ENCODE data around the gene SNX18. TPM values are rescaled to one million over a fixed set of nuclear protein-coding genes. Genes with fewer than 3 reads are reported as not detected.

SNX18 gene
- polyA plus RNA-seq, 2 of the 4 experiments (the other 2 are of a cell fraction) = 7.1 to 8.1 TPM

- 78% methylated on average over 2 of the region's 2 CpGs for WGBS (ENCODE audit: missing lambda C conversion rate)
- CTCF ChIA-PET = interaction anchor here (0.7 to 6.1 kb wide), 3 partner anchors 11 to 37 kb away, joined by 3 to 25 read pairs (median 3); partner anchors contain the start of gene SNX18
These were observed 20.2 kb downstream of the SNX18 start for GRCh38 chr5:54537725-54538124.

GRCh38 chr5:54538156-54538555 lies 20.6 kb downstream of the SNX18 start:
- ChIA-PET POLR2A (no interaction called here), CTCF (interaction anchor here (0.7 to 6.1 kb wide), 4 partner anchors 9 to 38 kb away, joined by 3 to 25 read pairs (median 4); partner anchors contain the start of gene SNX18)
- TF ChIP-seq HDAC2 (IDR thresholded peaks at IDR 0.05) = no peak
- no peak for TF ChIP-seq REST (IDR thresholded peaks at IDR 0.05)
- TF ChIP-seq RARB (CRISPR knock-in tag; IDR thresholded peaks at IDR 0.05) = no peak
- TF ChIP-seq ZNF302 (CRISPR knock-in tag; IDR thresholded peaks at IDR 0.05) = no peak
- no peak for TF ChIP-seq E2F6 (IDR thresholded peaks at IDR 0.05; ENCODE audit: borderline replicate concordance, low read depth)
- TF ChIP-seq HES2 (IDR thresholded peaks at IDR 0.05) = no peak
- TF ChIP-seq EP300 (IDR thresholded peaks at IDR 0.05) = no peak
- no peak for TF ChIP-seq FOSB (CRISPR knock-in tag; IDR thresholded peaks at IDR 0.05)
- no peak for TF ChIP-seq CBX2 (IDR thresholded peaks at IDR 0.05; ENCODE audit: borderline replicate concordance, low read depth)
- no peak for TF ChIP-seq FOSL2 (IDR thresholded peaks at IDR 0.05)
- no peak for TF ChIP-seq FOSL2 (CRISPR knock-in tag; IDR thresholded peaks at IDR 0.05)
- no peak for TF ChIP-seq KDM5A (IDR thresholded peaks at IDR 0.05)
- no peak for TF ChIP-seq USF2 (IDR thresholded peaks at IDR 0.05)
- H3K4me2 ChIP-seq = no peak overlapping the region
- no peak overlapping the region for H3K27ac ChIP-seq
- H3K9me3 ChIP-seq = no peaks in the 10 kb centered on the region
- no peak overlapping the region for H3K4me3 ChIP-seq
- DNase-seq (ENCODE audit: low read depth in 1 of 2, low spot score in 1 of 2) (no peak), FAIRE-seq (peak; percentile 32), ATAC-seq (no peak)
- H3K4me1 ChIP-seq = no peaks in the 10 kb centered on the region
- 88% methylated on average over 3 of the region's 3 CpGs for WGBS (ENCODE audit: missing lambda C conversion rate)

More at GRCh38 chr5:54537725-54538124, 20.2 kb downstream of the SNX18 start:
- FAIRE-seq (no peak), DNase-seq (ENCODE audit: low read depth in 1 of 2, low spot score in 1 of 2) (no peak), ATAC-seq (no peak)
- no peaks in the 10 kb centered on the region for H3K4me1 ChIP-seq
- H3K4me2 ChIP-seq = no peak overlapping the region
- TF ChIP-seq RNF2 (IDR thresholded peaks at IDR 0.05; ENCODE audit: borderline replicate concordance, low read depth) (no peak), ZC3H11A (IDR thresholded peaks at IDR 0.05) (no peak), RCOR1 (IDR thresholded peaks at IDR 0.05; ENCODE audit: low read depth, low read length) (no peak), MAZ (IDR thresholded peaks at IDR 0.05; ENCODE audit: borderline replicate concordance, low read depth, low read length) (no peak), KDM1A (IDR thresholded peaks at IDR 0.05; ENCODE audit: low read depth) (no peak), FOSL2 (IDR thresholded peaks at IDR 0.05) (no peak), FOSL2 (CRISPR knock-in tag; IDR thresholded peaks at IDR 0.05) (no peak), CEBPB (IDR thresholded peaks at IDR 0.05) (no peak), CHD4 (IDR thresholded peaks at IDR 0.05; ENCODE audit: borderline replicate concordance) (no peak), POLR2AphosphoS2 (conservative IDR thresholded peaks at IDR 0.05; ENCODE audit: low read length) (no peak), BCL3 (IDR thresholded peaks at IDR 0.05) (no peak), ZNF302 (CRISPR knock-in tag; IDR thresholded peaks at IDR 0.05) (no peak), TFCP2L1 (CRISPR knock-in tag; IDR thresholded peaks at IDR 0.05) (no peak), NPAS2 (CRISPR knock-in tag; IDR thresholded peaks at IDR 0.05; ENCODE audit: borderline replicate concordance) (no peak), KDM5A (IDR thresholded peaks at IDR 0.05) (no peak), JUNB (IDR thresholded peaks at IDR 0.05) (no peak), NR3C1 (IDR thresholded peaks at IDR 0.05) (no peak), HEYL (CRISPR knock-in tag; IDR thresholded peaks at IDR 0.05) (no peak)
- no peaks in the 10 kb centered on the region for H3K9me3 ChIP-seq
- no peak overlapping the region for H3K4me3 ChIP-seq
- POLR2A ChIA-PET = no interaction called here
- H3K27ac ChIP-seq = no peak overlapping the region

All from A549 (cell line).